ENCODE results near the gene PLEKHB2. TPM values are rescaled to one million over a fixed set of nuclear protein-coding genes. Genes with fewer than 3 reads are reported as not detected.

The PLEKHB2 gene
- total and polyA plus RNA-seq, 7 donors: 17.9 to 81.4 (median 28.8) TPM

DNA sequence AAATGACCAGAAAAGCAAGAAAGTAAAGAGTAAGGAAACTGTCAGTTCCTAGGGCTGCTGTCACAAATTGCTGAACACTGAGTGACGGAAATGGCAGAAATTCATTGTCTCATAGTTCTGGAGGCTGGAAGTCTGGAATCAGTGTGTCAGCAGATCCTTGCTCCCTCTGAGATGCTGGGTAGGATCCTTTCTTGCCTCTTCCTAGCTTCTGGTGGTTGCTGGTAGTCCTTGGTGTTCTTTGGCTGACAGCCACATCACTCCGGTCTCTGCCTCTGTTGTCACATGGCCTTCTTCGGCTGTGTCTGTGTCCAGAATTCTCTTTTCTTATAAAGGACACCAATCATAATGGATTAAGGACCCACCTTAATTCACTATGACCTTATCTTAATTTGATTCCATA is 21.9 kb downstream of the PLEKHB2 start:
- peaks cover 20 to 67% of the 10 kb centered on the region in 2 donors for H3K36me3 ChIP-seq (ENCODE audit: insufficient read depth in 1 of 2, low read depth in 1 of 2)
- ATAC-seq (peak in 1 of 4 donors; percentile 25), DNase-seq (no peak)
- peaks cover 19% of the 10 kb centered on the region for H3K4me1 ChIP-seq
- H3K27me3 ChIP-seq (ENCODE audit: insufficient read depth in 3 of 3, low read length in 2 of 3): no peaks in the 10 kb centered on the region
- no peak overlapping the region for H3K4me3 ChIP-seq
- no peaks in the 10 kb centered on the region for H3K9me3 ChIP-seq
- TF ChIP-seq, protein P1, sequence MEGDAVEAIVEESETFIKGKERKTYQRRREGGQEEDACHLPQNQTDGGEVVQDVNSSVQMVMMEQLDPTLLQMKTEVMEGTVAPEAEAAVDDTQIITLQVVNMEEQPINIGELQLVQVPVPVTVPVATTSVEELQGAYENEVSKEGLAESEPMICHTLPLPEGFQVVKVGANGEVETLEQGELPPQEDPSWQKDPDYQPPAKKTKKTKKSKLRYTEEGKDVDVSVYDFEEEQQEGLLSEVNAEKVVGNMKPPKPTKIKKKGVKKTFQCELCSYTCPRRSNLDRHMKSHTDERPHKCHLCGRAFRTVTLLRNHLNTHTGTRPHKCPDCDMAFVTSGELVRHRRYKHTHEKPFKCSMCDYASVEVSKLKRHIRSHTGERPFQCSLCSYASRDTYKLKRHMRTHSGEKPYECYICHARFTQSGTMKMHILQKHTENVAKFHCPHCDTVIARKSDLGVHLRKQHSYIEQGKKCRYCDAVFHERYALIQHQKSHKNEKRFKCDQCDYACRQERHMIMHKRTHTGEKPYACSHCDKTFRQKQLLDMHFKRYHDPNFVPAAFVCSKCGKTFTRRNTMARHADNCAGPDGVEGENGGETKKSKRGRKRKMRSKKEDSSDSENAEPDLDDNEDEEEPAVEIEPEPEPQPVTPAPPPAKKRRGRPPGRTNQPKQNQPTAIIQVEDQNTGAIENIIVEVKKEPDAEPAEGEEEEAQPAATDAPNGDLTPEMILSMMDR (IDR thresholded peaks at IDR 0.05): no peak
- H3K27ac ChIP-seq: no peak overlapping the region
- 52 to 63% (median 55%) methylated on average over 3 of the region's 3 CpGs for WGBS, 3 donors
- intact Hi-C loops (cut with DNase I): no loop called here

DNA sequence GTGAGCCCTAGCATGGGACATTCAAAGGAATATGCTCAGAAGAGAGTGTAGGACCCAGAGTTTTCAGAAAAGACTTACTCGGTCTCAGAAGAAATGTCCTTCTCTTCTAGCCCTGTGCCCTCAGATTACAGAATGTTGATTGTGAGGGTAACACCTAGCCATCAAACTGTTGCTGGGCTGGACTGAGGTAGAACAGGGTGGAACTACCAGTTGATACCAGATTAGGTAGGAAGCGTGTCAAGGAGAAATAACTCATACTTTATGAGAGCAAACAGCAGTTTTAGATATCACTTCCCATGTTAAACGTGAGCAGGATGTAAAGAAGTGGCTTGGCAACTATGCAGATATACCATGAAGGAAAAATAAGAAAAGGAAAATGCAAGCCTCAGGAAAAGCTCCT is 22.8 kb downstream of the PLEKHB2 start:
- TF ChIP-seq, protein P1 (IDR thresholded peaks at IDR 0.05): no peak
- Histone ChIP-seq H3K4me3 (no peak overlapping the region), H3K4me1 (peaks cover 19% of the 10 kb centered on the region), H3K27ac (no peak overlapping the region), H3K36me3 (ENCODE audit: insufficient read depth in 1 of 2, low read depth in 1 of 2) (peaks cover 20 to 70% of the 10 kb centered on the region in 2 donors), H3K27me3 (ENCODE audit: insufficient read depth in 3 of 3, low read length in 2 of 3) (no peaks in the 10 kb centered on the region), H3K9me3 (no peaks in the 10 kb centered on the region)
- intact Hi-C loops (cut with DNase I): no loop called here
- no peak for DNase-seq
- WGBS, 3 donors: 91 to 96% (median 95%) methylated on average over 3 of the region's 3 CpGs
- no peak for ATAC-seq

DNA sequence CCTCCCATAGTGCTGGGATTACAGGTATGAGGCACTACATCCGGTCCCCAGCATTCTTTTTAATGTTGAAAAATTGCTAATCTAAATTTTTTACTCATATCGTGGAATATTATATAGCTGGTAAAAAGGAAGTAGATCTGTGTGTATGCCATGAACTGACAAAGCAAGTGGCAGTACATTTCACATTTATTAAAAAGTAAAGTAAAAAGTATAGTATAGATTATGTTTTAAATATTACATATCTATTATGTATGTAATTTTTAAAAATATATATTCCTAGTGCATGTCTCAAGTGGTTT is 25.1 kb downstream of the PLEKHB2 start:
- no peaks in the 10 kb centered on the region for H3K9me3 ChIP-seq
- TF ChIP-seq, protein P1 (IDR thresholded peaks at IDR 0.05): no peak
- H3K27me3 ChIP-seq (ENCODE audit: insufficient read depth in 3 of 3, low read length in 2 of 3): no peaks in the 10 kb centered on the region
- peaks cover 15% of the 10 kb centered on the region for H3K4me1 ChIP-seq
- DNase-seq (no peak), ATAC-seq (no peak)
- H3K36me3 ChIP-seq (ENCODE audit: insufficient read depth in 1 of 2, low read depth in 1 of 2): peaks cover 21 to 91% of the 10 kb centered on the region in 2 donors
- no peak overlapping the region for H3K4me3 ChIP-seq
- intact Hi-C loops (cut with DNase I): no loop called here
- H3K27ac ChIP-seq: no peak overlapping the region
- WGBS, 3 donors: 97 to 99% (median 98%) methylated on average over 2 of the region's 2 CpGs

DNA sequence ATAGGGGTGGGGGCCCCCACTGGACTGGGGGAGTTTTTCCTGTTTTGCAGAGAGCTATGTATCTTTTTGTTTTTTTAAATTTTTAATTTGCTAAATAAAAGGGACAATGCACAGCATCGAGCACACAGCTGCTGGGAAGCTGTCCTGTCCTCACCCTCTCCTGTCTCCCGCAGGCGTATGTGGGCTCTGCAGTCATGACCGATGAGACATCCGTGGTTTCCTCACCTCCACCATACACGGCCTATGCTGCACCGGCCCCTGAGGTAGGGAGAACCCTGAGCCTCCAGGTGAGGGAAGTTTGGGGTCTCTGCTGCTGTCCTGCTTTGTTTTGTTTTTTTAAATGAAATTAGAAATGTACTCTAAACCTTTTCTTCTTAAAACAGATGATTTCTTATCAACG is 27.6 kb downstream of the PLEKHB2 start:
- DNase-seq (no peak), ATAC-seq (no peak)
- TF ChIP-seq, protein P1 (IDR thresholded peaks at IDR 0.05): no peak
- H3K27me3 ChIP-seq (ENCODE audit: insufficient read depth in 3 of 3, low read length in 2 of 3): no peaks in the 10 kb centered on the region
- 90 to 95% (median 93%) methylated on average over 8 of the region's 8 CpGs for WGBS, 3 donors
- peaks cover 13 to 85% of the 10 kb centered on the region in 2 donors for H3K36me3 ChIP-seq (ENCODE audit: insufficient read depth in 1 of 2, low read depth in 1 of 2)
- H3K27ac ChIP-seq: no peak overlapping the region
- intact Hi-C loops (cut with DNase I): no loop called here
- H3K9me3 ChIP-seq: no peaks in the 10 kb centered on the region
- H3K4me3 ChIP-seq: no peak overlapping the region
- no peaks in the 10 kb centered on the region for H3K4me1 ChIP-seq

DNA sequence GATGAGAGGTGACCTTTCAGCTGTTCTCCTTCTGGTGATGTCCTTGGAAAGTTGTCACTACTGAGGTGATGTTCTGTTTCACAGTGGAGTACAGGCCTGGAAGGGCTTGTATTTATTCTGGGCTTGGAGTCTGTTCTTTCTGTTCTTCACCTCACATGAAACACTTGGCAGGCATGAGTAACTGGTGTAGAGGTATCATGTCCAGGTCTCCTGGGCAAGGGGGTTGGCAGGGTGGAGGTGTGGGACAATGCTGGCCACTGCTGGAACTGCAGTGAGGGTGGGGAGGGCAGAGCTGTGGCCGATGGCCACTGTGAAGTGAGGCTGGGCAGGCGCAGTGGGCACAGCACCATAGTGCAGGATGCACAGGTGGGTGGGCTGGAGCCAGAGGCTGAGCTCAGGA is 35.4 kb downstream of the PLEKHB2 start:
- H3K4me3 ChIP-seq: no peak overlapping the region
- no peak overlapping the region for H3K27ac ChIP-seq
- intact Hi-C loops (cut with DNase I): loop anchor here in 1 of 2 donors (10.0 kb wide), 1 partner anchor 346 kb away; no protein-coding TSS in a partner anchor
- no peaks in the 10 kb centered on the region for H3K9me3 ChIP-seq
- WGBS, 3 donors: 91 to 94% (median 92%) methylated on average over 2 of the region's 2 CpGs
- ATAC-seq (peak in 2 of 4 donors; percentile 41 to 42), DNase-seq (no peak)
- H3K27me3 ChIP-seq (ENCODE audit: insufficient read depth in 3 of 3, low read length in 2 of 3): no peaks in the 10 kb centered on the region
- TF ChIP-seq, protein P1 (IDR thresholded peaks at IDR 0.05): no peak
- H3K4me1 ChIP-seq: no peaks in the 10 kb centered on the region
- H3K36me3 ChIP-seq (ENCODE audit: insufficient read depth in 1 of 2, low read depth in 1 of 2): peaks cover 0 to 62% of the 10 kb centered on the region in 2 donors
